Measurements from ENCODE around the gene TNNI3K.

Gene TNNI3K

DNA sequence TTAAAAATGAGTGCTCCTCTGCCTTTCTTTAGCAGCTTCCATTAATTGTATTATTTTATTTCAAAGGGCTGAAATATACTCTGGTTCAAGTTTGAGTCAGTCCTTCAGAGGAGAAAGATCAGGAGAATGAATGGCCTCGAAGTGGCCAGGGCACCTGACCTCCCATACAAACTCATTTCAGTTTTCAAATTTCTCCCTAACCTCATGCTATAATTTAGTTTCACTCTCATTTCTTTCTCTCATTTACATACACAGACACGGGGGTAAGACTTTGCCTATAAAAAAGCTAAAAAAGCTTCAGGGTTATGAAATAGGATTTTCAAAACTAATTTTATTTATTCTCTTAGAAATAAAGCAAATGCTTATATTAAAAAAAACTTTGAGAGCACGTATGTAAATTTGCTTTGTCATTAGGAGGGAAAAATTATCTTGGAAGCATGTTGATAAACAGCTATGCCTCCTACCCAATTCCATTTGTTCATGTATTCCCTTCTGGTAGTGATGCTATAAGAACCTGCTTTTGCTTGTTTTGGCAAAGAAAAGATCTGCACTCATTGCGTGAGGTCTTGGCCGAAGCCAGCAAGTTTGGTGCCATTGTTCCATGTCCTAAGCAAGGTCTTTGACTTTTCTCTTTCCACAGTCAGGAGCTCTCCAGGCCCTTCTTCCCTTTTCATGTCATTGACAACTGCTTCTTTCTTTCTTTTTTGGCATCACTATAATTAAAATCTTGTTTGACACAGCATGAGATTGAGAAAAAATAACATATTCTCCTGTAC, 357.6 kb downstream of the TNNI3K start:
- Histone ChIP-seq H3K79me2 (ENCODE audit: low read length) (no peaks in the 10 kb centered on the region), H4K20me1 (ENCODE audit: insufficient read depth, low read length) (no peaks in the 10 kb centered on the region), H3K4me3 (ENCODE audit: low read length) (no peak overlapping the region), H3K36me3 (replicated peaks; ENCODE audit: insufficient read depth, low read length) (no peaks in the 10 kb centered on the region), H3K9ac (ENCODE audit: low read length) (no peak overlapping the region), H3K27me3 (replicated peaks; ENCODE audit: insufficient read depth, low read length) (no peaks in the 10 kb centered on the region), H3F3A (ENCODE audit: insufficient read depth, low read length) (no peaks in the 10 kb centered on the region), H3K4me1 (ENCODE audit: low read length) (no peaks in the 10 kb centered on the region), H3K9me3 (replicated peaks; ENCODE audit: insufficient read depth, low read length) (no peaks in the 10 kb centered on the region), H3K4me2 (ENCODE audit: low read depth, low read length) (no peak overlapping the region), H3K27ac (ENCODE audit: low read length) (no peak overlapping the region), H2AFZ (ENCODE audit: low read length) (no peak overlapping the region), H3K9me2 (replicated peaks; ENCODE audit: insufficient read depth, low read length) (no peaks in the 10 kb centered on the region)
- no peak for TF ChIP-seq EZH2phosphoT487 (IDR thresholded peaks at IDR 0.05; ENCODE audit: low read length)
- TF ChIP-seq, protein P1, sequence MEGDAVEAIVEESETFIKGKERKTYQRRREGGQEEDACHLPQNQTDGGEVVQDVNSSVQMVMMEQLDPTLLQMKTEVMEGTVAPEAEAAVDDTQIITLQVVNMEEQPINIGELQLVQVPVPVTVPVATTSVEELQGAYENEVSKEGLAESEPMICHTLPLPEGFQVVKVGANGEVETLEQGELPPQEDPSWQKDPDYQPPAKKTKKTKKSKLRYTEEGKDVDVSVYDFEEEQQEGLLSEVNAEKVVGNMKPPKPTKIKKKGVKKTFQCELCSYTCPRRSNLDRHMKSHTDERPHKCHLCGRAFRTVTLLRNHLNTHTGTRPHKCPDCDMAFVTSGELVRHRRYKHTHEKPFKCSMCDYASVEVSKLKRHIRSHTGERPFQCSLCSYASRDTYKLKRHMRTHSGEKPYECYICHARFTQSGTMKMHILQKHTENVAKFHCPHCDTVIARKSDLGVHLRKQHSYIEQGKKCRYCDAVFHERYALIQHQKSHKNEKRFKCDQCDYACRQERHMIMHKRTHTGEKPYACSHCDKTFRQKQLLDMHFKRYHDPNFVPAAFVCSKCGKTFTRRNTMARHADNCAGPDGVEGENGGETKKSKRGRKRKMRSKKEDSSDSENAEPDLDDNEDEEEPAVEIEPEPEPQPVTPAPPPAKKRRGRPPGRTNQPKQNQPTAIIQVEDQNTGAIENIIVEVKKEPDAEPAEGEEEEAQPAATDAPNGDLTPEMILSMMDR (IDR thresholded peaks at IDR 0.05; ENCODE audit: low read length), result no peak
- no peak for TF ChIP-seq EZH2 (optimal IDR thresholded peaks at IDR 0.05; ENCODE audit: low read depth, low read length)
- DNase-seq, result peak; percentile 22
